ENCODE measurements around the gene PEX12.
A peak's percentile ranks its signal among the peaks of the same experiment; 100 is the strongest.
"Not testable (repeated sequence)": the region's sequence is repeated elsewhere in the genome, so short reads cannot be mapped to it uniquely, and the experiment has no call there.

The PEX12 gene

GRCh38 chr17:35578197-35578928 lies at the start of gene PEX12:
TSS of gene PEX12 (minus strand) at chr17:35578571. CDS start at chr17:35578021, 550 bp downstream.
- peak; percentile 70 to 71 for DNase-seq (ENCODE audit: extremely low read depth in 1 of 2, low read depth in 1 of 2)

GRCh38 chr17:35627417-35627816 lies 49.0 kb upstream of the PEX12 start:
- DNase-seq (ENCODE audit: extremely low read depth in 1 of 2, low read depth in 1 of 2), result no peak

GRCh38 chr17:35621768-35622167 lies 43.4 kb upstream of the PEX12 start:
- no peak for DNase-seq (ENCODE audit: extremely low read depth in 1 of 2, low read depth in 1 of 2)

- no peak for DNase-seq (ENCODE audit: extremely low read depth in 1 of 2, low read depth in 1 of 2)
Observed at GRCh38 chr17:35618628-35619027, 40.3 kb upstream of the PEX12 start.

DNA sequence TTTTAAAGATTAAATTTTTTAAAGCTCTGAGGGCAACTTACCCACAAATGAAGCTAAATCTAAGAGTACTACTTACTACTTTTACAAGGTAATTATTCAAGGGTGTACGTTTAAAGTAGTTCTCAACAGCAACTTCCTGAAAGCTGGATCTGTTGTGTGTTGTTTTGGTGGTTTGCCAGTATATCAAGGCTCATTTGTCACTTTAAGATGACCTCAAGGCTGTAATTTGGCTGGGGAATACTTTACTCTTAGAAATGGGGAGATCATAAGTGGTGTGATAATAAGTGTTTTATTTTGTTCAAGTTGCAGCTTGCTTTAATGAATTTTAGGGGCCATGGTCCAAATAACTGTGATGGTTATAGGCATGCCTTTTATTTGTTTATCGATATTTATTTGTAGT lies 39.1 kb upstream of the PEX12 start:
- no peak for DNase-seq (ENCODE audit: extremely low read depth in 1 of 2, low read depth in 1 of 2)

DNA sequence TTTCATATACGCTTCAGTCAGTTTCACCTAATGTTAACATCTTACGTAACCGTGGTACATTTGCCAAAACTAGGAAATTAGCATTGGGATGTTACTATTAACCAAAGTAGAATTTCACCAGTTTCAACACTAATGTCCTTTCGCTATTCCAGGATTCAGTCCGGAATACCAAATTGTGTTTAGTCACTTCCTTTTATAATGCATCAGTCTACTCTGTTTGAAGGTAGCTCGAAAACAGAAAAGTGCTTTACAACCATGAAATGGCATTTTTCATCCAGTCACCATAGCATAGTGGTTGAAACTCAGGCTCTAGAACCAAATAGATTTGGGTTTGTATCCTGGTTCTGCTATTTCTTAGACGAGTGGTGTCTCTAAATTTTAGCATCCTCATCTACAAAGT lies 38.2 kb upstream of the PEX12 start:
- no peak for DNase-seq (ENCODE audit: extremely low read depth in 1 of 2, low read depth in 1 of 2)

- DNase-seq (ENCODE audit: extremely low read depth in 1 of 2, low read depth in 1 of 2), result no peak
Observed at GRCh38 chr17:35614810-35615209, 36.4 kb upstream of the PEX12 start.

GRCh38 chr17:35612924-35613521 lies 34.7 kb upstream of the PEX12 start:
- no peak for DNase-seq (ENCODE audit: extremely low read depth in 1 of 2, low read depth in 1 of 2)

DNA sequence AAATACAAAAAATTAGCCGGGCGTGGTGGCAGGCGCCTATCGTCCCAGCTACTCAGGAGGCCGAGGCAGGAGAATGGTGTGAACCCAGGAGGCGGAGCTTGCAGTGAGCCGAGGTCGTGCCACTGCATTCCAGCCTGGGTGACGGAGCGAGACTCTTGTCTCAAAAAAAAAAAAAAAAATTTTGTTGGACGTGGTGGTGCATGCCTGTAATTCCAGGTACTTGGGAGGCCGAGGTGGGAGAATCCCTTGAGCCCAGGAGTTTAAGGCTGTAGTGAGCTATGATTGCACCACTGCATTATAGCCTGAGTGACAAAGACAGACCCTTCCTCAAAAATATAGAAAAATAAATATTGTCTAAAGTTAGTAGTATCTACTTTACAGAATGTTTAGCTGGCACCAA lies 32.4 kb upstream of the PEX12 start:
- not testable (repeated sequence) for DNase-seq (ENCODE audit: extremely low read depth in 1 of 2, low read depth in 1 of 2)

DNA sequence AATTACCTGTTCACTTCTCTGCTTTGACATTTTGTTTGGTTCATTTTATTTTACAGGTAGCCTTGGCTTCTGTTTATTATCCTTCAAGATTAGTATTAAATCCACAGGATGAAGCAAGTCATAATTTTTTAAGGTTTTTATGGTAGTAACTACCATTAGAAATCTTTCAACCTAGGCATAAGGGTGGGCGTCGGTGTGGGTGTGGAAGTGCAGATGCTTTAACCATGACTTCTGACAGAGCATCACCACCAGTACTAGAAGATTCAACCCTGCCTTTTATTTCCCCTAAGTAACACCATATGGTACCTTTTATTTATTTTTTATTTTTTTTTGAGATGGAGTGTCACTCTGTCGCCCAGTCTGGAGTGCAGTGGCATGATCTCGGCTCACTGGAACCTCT lies 31.5 kb upstream of the PEX12 start:
- no peak for DNase-seq (ENCODE audit: extremely low read depth in 1 of 2, low read depth in 1 of 2)

DNA sequence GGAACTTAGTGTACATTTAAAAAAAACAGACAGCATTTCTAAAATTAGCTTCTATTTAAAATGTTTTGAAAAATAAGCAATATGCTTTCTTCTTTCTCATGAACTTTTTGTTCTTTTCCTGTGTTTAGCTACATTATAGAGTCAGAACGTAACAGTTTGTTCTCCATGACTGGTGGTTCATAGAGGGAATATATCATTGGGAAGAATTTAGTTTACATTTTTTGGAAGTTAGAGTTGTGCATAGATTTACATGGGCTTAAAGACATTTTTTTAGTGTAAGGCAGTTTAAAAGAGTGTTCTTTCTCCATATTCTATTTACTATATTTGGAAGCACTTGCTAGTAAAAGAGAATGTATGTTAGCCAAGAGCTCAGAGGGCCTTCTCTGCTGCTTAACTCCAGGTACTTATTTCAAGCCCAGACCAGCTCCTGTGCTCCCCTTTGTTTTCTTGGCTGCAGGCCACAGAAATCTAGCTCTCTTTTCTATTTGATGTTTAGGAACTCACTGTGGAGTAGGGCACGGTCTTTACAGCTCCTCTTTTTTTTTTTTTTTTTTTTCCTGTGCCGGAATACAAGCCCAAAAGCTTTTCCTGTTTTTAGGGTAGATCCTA lies 29.0 kb upstream of the PEX12 start:
- DNase-seq (ENCODE audit: extremely low read depth in 1 of 2, low read depth in 1 of 2), result no peak

- DNase-seq (ENCODE audit: extremely low read depth in 1 of 2, low read depth in 1 of 2), result no peak
Observed at GRCh38 chr17:35605678-35606077, 27.3 kb upstream of the PEX12 start.

GRCh38 chr17:35603674-35604073 lies 25.3 kb upstream of the PEX12 start:
- no peak for DNase-seq (ENCODE audit: extremely low read depth in 1 of 2, low read depth in 1 of 2)

GRCh38 chr17:35597604-35598003 lies 19.2 kb upstream of the PEX12 start:
- no peak for DNase-seq (ENCODE audit: extremely low read depth in 1 of 2, low read depth in 1 of 2)

DNA sequence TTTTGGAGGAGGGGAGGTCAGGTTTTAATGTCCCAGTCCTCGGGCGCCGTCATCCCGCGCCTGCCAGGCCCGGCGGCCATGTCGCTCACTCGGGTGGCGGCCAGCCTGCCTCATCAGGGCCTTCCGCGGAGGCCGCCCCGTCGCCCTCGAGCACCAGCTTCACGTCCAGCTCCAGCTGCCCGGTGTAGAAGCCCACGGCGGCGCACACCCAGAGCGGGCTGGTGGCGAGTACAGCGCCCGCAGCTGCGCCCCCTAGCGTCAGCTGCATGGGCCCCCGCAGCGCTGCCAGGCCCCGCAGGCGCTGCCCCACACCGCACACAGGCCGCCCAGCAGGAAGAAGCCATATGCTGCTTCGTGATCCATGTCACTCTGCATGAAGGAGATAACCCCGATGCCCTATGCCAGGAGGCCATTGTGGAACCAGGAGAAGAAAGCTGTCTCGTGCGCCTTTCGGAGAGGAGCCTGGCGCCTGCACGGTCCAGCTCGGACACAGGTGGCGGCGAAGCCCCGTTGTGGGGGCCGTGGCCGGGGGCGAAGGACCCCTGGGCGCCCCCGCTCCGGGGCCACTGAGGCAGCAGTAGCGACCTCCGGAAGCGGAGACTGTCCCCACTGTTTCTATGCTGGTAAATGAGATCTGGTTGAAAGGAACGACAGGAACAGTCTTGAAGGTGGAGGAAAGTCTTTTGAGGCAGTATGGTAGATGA lies 18.3 kb upstream of the PEX12 start:
- DNase-seq (ENCODE audit: extremely low read depth in 1 of 2, low read depth in 1 of 2), result no peak

- DNase-seq (ENCODE audit: extremely low read depth in 1 of 2, low read depth in 1 of 2), result no peak
Observed at GRCh38 chr17:35596072-35596471, 17.7 kb upstream of the PEX12 start.

- DNase-seq (ENCODE audit: extremely low read depth in 1 of 2, low read depth in 1 of 2), result no peak
Observed at GRCh38 chr17:35588196-35588920, 10.0 kb upstream of the PEX12 start.

DNA sequence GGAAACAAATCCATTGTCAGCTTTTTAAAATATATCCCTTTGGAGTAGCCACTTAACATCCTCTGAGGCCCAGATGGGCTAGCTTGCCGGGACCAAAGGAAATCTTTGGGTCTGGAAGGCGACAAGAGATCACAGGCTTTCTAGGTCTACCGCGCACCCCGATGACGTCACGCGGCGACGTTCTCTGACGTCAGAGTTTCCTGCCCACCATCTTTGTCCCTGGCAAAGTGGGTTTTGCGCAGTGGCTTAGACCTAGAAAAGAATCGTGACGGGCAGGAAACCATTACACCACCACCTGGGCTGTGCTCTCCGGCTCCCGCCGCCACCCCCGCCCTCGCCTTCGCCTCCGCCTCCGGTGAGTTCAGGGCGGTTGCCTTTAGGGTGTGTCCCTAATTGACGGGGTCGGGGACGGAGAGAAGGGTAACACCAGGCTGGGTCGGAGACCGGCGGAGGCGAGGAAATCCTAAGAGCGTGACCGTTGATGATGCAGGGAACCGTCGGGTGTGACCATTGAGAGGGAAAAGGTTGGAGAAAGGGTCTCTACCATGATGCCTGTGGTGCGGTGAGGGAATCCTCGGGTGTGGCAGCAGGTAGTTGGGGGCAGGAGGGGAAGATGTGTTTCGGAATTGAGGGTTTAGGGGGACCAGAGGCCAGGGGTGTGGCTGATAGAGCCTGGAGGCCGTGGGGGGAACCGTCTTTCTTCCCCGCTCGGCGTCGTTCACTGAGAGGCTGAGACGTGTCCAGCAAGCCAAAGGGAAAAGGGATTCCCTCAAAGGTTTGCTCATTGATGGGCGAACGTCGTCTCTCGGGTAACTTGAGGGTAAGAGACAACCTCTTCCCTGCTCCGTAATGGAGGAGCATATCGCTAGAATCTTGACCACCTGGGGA lies 8.9 kb upstream of the PEX12 start, which contains the start of gene AP2B1:
TSS of gene AP2B1 (plus strand) at position 249 of the 888 bp plus-strand sequence. CDS start 6,709 bp downstream, outside the sequence.
- DNase-seq (ENCODE audit: extremely low read depth in 1 of 2, low read depth in 1 of 2), result peak; percentile 93 to 94

DNA sequence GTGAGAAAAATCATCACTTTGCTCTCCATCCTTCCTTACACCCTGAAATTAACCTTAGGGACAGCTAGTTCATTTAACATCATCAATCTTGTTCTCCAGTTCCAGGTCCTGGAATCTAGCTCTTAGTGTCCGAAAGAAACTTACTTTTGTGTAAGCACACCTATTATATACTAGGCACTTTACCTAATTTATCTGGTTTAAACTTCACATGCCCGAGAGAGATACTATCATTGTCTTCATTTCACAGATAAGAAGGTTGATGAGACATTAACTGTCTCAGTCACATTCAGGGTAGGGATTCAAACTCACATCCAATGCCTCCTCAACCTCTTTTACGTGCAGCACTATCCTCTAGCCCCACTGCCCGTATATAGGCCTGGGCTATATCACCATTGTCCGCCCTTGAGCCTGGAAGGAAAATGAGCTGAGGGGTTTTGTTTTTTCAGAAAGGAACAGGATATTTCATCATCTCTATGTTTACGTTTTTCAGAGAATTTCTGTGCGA lies 8.2 kb upstream of the PEX12 start:
- no peak for DNase-seq (ENCODE audit: extremely low read depth in 1 of 2, low read depth in 1 of 2)

DNA sequence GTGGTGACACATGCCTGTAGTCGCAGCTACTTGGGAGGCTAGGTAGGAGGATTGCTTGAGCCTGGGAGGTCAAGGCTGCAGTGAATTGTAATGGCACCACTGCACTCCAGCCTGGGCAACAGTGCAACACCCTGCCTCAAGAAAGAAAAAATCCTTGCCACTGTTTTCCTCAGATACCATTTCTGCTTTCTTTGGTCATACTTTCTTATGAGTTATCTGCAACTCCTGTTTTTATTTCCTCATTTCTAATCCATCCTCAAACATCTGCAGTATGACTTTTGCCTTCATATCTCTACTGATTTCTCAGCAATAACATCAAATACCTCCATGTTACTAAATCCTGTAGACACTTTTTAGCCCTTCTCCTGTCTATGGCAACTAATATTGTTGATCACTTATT lies 5.7 kb upstream of the PEX12 start:
- DNase-seq (ENCODE audit: extremely low read depth in 1 of 2, low read depth in 1 of 2), result no peak
